C4-2B (cell line): ENCODE measurements around the gene WWOX.

Experiments used
- H3K27ac ChIP-seq: fragments of 450-650 bp; 2 replicates; pipeline ENCODE4 v1.5.1; 2017
- CTCF ChIP-seq: fragments of 450-650 bp; conservative IDR thresholded peaks from 2 replicates; pipeline ENCODE4 v1.5.1; 2017; ENCODE audit warnings: mild to moderate bottlenecking
- ZFX ChIP-seq: fragments of 450-650 bp; IDR thresholded peaks from 2 replicates; pipeline ENCODE4 v1.6.1; 2017

The WWOX gene

GRCh38 chr16:78436023-78436422 is 336.6 kb downstream of the WWOX start:
- no peak for TF ChIP-seq CTCF
- no peak for TF ChIP-seq ZFX
- no peak overlapping the region for H3K27ac ChIP-seq

- no peak overlapping the region for H3K27ac ChIP-seq
- TF ChIP-seq ZFX, result no peak
- no peak for TF ChIP-seq CTCF
Observed at GRCh38 chr16:78436846-78437245, 337.4 kb downstream of the WWOX start.

- H3K27ac ChIP-seq, result no peak overlapping the region
- peak; percentile 96 for TF ChIP-seq CTCF
- no peak for TF ChIP-seq ZFX
Observed at GRCh38 chr16:78437352-78437968, 338.0 kb downstream of the WWOX start.

- no peak for TF ChIP-seq CTCF
- no peak for TF ChIP-seq ZFX
- H3K27ac ChIP-seq, result no peak overlapping the region
Observed at GRCh38 chr16:78438219-78438618, 338.8 kb downstream of the WWOX start.

- no peak overlapping the region for H3K27ac ChIP-seq
- no peak for TF ChIP-seq ZFX
- TF ChIP-seq CTCF, result no peak
Observed at GRCh38 chr16:78438632-78439031, 339.2 kb downstream of the WWOX start.

GRCh38 chr16:78439646-78440045 is 340.2 kb downstream of the WWOX start:
- no peak overlapping the region for H3K27ac ChIP-seq
- TF ChIP-seq CTCF (no peak), ZFX (no peak)

- no peak overlapping the region for H3K27ac ChIP-seq
- no peak for TF ChIP-seq ZFX
- no peak for TF ChIP-seq CTCF
Observed at GRCh38 chr16:78441298-78441697, 341.8 kb downstream of the WWOX start.
